GM12878 (cell line): ENCODE measurements around the gene KLF15.

ENCODE experiments used
- CBX5 ChIP-seq: sonication (generic); IDR thresholded peaks from 2 replicates; pipeline ENCODE4 v1.6.1; 2016; ENCODE audit warnings: low read depth, moderate library complexity, mild to moderate bottlenecking, inconsistent platforms
- CEBPB ChIP-seq, 2 experiments: fragments of 150-350 bp in 1 of 2; IDR thresholded peaks; 2 replicates each; pipeline ENCODE4 v1.6.1; 2012 to 2014; ENCODE audit warnings: low read depth in 2 of 2, low read length in 2 of 2, borderline replicate concordance in 1 of 2, inconsistent platforms in 1 of 2
- JUND ChIP-seq: IDR thresholded peaks from 2 replicates; pipeline ENCODE4 v1.6.1; 2012; ENCODE audit warnings: low read depth, mild to moderate bottlenecking, low read length, improper control_type of control experiment, moderate library complexity
- SPI1 ChIP-seq: IDR thresholded peaks from 2 replicates; pipeline ENCODE4 v1.6.1; 2011; ENCODE audit warnings: low read depth, mild to moderate bottlenecking, low read length, moderate library complexity, borderline replicate concordance; ENCODE audit not compliant: insufficient read depth
- ZSCAN29 ChIP-seq: fragments of 450-650 bp; IDR thresholded peaks from 2 replicates; pipeline ENCODE4 v1.6.1; 2017; ENCODE audit warnings: mild to moderate bottlenecking, moderate library complexity
- TF ChIP-seq, protein P1 (sequence below), 3 experiments: IDR thresholded peaks in 2 of 3; conservative IDR thresholded peaks in 1 of 3; 2 replicates each; pipeline ENCODE4 v1.5.1; 2011; ENCODE audit warnings: low read depth in 3 of 3, low read length in 3 of 3, mild to moderate bottlenecking in 3 of 3, control low read depth in 2 of 3, moderate library complexity in 2 of 3, inconsistent platforms in 1 of 3, mixed read lengths in 1 of 3; ENCODE audit not compliant: control insufficient read depth in 2 of 3, insufficient read depth in 1 of 3; ENCODE audit errors: extremely low read depth in 1 of 3

DNA sequence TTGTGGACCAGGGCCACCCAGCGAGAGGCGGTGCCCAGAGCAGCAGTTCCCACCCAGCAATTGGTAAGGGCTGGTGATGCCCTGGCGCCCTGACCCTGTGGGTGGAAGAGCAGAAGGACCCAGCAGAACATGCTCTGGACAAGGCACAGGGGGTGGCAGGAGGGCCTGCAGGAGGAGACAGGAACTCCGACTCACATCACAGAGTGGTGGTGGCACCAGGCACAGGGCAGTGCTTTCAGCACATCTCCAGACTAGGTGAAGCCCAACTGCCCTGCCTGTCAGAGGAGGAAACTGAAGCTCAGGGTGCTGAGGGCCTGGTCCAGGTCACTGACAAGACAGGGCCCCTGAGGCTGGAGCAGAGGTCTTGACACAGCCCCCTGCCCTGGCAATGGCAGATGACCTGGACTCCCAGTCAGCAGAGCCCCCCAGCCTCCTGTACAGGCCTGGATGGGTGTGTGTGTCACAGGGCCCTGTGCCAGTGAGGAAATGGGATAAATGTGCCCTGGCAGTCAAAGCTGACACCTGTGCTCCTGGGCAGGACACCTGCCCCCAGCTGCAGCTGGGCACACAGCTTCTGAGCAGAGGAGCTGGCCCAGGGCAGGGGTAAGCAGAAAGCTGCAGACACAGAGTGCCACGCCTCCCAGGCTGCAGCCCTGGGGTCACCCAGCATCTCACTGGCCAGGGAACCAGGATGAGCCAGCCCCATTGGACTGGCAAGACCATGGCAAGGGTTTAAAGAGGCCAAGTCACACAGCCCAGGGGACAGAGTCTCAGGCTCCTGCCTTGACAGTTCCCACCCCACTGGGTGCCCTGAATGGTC is 11.4 kb downstream of the KLF15 start:
- TF ChIP-seq CEBPB (IDR thresholded peaks at IDR 0.05; ENCODE audit: borderline replicate concordance in 1 of 2, low read depth in 2 of 2, low read length in 2 of 2) (no peak), SPI1 (no peak), JUND (no peak), ZSCAN29 (no peak), CBX5 (no peak)
- TF ChIP-seq, protein P1, sequence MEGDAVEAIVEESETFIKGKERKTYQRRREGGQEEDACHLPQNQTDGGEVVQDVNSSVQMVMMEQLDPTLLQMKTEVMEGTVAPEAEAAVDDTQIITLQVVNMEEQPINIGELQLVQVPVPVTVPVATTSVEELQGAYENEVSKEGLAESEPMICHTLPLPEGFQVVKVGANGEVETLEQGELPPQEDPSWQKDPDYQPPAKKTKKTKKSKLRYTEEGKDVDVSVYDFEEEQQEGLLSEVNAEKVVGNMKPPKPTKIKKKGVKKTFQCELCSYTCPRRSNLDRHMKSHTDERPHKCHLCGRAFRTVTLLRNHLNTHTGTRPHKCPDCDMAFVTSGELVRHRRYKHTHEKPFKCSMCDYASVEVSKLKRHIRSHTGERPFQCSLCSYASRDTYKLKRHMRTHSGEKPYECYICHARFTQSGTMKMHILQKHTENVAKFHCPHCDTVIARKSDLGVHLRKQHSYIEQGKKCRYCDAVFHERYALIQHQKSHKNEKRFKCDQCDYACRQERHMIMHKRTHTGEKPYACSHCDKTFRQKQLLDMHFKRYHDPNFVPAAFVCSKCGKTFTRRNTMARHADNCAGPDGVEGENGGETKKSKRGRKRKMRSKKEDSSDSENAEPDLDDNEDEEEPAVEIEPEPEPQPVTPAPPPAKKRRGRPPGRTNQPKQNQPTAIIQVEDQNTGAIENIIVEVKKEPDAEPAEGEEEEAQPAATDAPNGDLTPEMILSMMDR (IDR thresholded peaks at IDR 0.05 in 2 of 3, conservative IDR thresholded peaks at IDR 0.05 in 1 of 3; ENCODE audit: control insufficient read depth in 2 of 3, extremely low read depth in 1 of 3, insufficient read depth in 1 of 3, low read depth in 3 of 3, low read length in 3 of 3) = no peak
